GM15510 (cell line): Measurements from ENCODE around the gene PARP4.

Experiments
- POLR2A ChIP-seq: IDR thresholded peaks from 3 replicates; pipeline ENCODE4 v1.6.1; 2011; ENCODE audit warnings: borderline replicate concordance; ENCODE audit not compliant: insufficient read length; ENCODE audit errors: extremely low read depth

Gene PARP4

GRCh38 chr13:24503379-24503696 is 9.2 kb downstream of the PARP4 start:
- TF ChIP-seq POLR2A = no peak

GRCh38 chr13:24502533-24503378 is 9.8 kb downstream of the PARP4 start:
- no peak for TF ChIP-seq POLR2A

- no peak for TF ChIP-seq POLR2A
These were observed 11.6 kb downstream of the PARP4 start for GRCh38 chr13:24500977-24501376.

- TF ChIP-seq POLR2A = no peak
These were observed 14.8 kb downstream of the PARP4 start for GRCh38 chr13:24497742-24498141.

- TF ChIP-seq POLR2A = no peak
These were observed 17.3 kb downstream of the PARP4 start for GRCh38 chr13:24495151-24495729.

GRCh38 chr13:24493356-24493755 is 19.2 kb downstream of the PARP4 start:
- TF ChIP-seq POLR2A = no peak

GRCh38 chr13:24491845-24492244 is 20.7 kb downstream of the PARP4 start:
- TF ChIP-seq POLR2A = no peak

- no peak for TF ChIP-seq POLR2A
These were observed 22.9 kb downstream of the PARP4 start for GRCh38 chr13:24489721-24490120.

- TF ChIP-seq POLR2A = no peak
These were observed 38.9 kb downstream of the PARP4 start for GRCh38 chr13:24473686-24474085.

- no peak for TF ChIP-seq POLR2A
These were observed 49.5 kb downstream of the PARP4 start for GRCh38 chr13:24463078-24463477.

GRCh38 chr13:24460256-24460655 is 52.3 kb downstream of the PARP4 start:
- no peak for TF ChIP-seq POLR2A

- no peak for TF ChIP-seq POLR2A
These were observed 52.9 kb downstream of the PARP4 start for GRCh38 chr13:24459726-24460125.

GRCh38 chr13:24459234-24459633 is 53.3 kb downstream of the PARP4 start:
- TF ChIP-seq POLR2A = no peak

GRCh38 chr13:24458736-24459135 is 53.8 kb downstream of the PARP4 start:
- TF ChIP-seq POLR2A = no peak

- TF ChIP-seq POLR2A = no peak
These were observed 56.2 kb downstream of the PARP4 start for GRCh38 chr13:24456396-24456795.

GRCh38 chr13:24454056-24454455 is 58.5 kb downstream of the PARP4 start:
- TF ChIP-seq POLR2A = no peak
